GM18867 (cell line): ENCODE measurements around the gene MSMO1.

Experiments
- ATAC-seq: cut with Tn5 transposase; IDR thresholded peaks from one replicate; pipeline ENCODE4 v1.9.1; 2021; ENCODE audit warnings: mild to moderate bottlenecking, moderate library complexity; ENCODE audit not compliant: unreplicated experiment

Gene MSMO1

DNA sequence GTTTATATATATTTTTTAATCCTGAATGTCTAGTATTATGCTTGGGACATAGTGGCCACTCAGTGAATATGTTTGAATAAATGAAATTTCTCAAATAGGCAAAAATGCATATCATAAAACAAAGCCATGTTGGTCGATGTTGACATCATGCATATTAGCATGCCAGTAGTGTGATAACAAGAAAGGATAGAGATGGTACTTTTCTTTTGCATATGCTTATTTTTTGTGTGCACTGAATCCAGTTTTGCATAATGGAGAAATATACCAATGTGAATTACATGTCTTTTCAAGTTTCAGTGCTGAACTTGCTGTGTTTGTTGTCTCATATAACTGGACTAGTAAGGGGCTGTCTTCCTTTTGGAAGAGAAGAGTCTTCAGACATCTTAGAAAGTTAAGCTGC lies 58.9 kb downstream of the MSMO1 start:
- no peak for ATAC-seq

DNA sequence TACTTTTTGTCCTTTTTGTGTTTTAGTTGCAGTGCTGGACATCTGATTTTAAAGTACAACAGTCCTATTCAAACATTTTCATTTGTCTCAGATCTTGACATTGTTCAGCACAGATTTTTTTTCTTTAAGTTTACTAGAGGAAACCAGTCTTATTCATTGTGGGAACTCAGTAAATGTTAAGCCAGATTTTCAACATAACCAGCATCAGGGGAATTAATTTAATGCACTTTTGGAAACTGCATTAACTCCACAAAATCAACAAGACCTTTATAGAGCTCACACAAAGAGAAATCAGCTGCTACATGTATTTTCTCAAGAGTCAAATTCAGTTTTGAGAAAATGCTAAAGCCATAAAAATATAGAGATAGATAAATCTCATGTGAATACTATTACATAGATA lies 61.3 kb downstream of the MSMO1 start:
- ATAC-seq: no peak
